B cell (primary cell): Measurements from ENCODE around the gene XRCC3. TPM values are rescaled to one million over a fixed set of nuclear protein-coding genes. Genes with fewer than 3 reads are reported as not detected.

Experiments
- ATAC-seq: fragments of 200-7000 bp; cut with Tn5 transposase; one replicate; pipeline ENCODE4 v1.10.0; 2021; ENCODE audit warnings: low read depth, mild to moderate bottlenecking, moderate number of reproducible peaks, moderate library complexity
- CTCF ChIA-PET: fragments of 350-600 bp; sonication (Branson Sonifier 250); formaldehyde crosslinking; loops from one replicate; lab custom pipeline; 2021; ENCODE audit warnings: antibody characterized with exemption, inconsistent platforms; lab: Charles Lee
- POLR2A ChIA-PET: fragments of 350-600 bp; sonication (Branson Sonifier 250); formaldehyde crosslinking; loops from one replicate; lab custom pipeline; 2021; ENCODE audit warnings: antibody characterized with exemption; lab: Charles Lee
- DNase-seq: peaks from one replicate; pipeline ENCODE4 v3.0.0; 2013
- H2AFZ ChIP-seq: 2 replicates; pipeline ENCODE4 v1.6.1; 2012; ENCODE audit warnings: mild to moderate bottlenecking, low read depth, low read length; ENCODE audit not compliant: insufficient read depth, poor library complexity, severe bottlenecking
- H3K27ac ChIP-seq, 2 donors: 1 replicate in 1 of 2; 2 replicates in 1 of 2; pipeline ENCODE4 v1.5.1; 2012 to 2013; ENCODE audit warnings: low read length in 2 of 2, mild to moderate bottlenecking in 2 of 2, moderate library complexity in 1 of 2
- H3K27me3 ChIP-seq, 4 experiments: fragments of 200-600 bp in 1 of 4; sonication (generic) in 1 of 4; replicated peaks in 1 of 4; 1 replicate in 2 of 4; 2 replicates in 2 of 4; pipeline versions ENCODE4 v1.6.1 to v1.7.0; 2013 to 2016; ENCODE audit warnings: low read length in 3 of 4, mild to moderate bottlenecking in 2 of 4, mixed read lengths in 1 of 4, moderate library complexity in 1 of 4; ENCODE audit not compliant: insufficient read depth in 4 of 4, control insufficient read depth in 3 of 4; ENCODE audit errors: control extremely low read depth in 1 of 4
- H3K36me3 ChIP-seq, 2 experiments: replicated peaks in 1 of 2; 1 replicate in 1 of 2; 2 replicates in 1 of 2; pipeline versions ENCODE4 v1.6.1 to v1.7.1; 2013; ENCODE audit warnings: low read length in 1 of 2; ENCODE audit not compliant: insufficient read depth in 2 of 2, control insufficient read depth in 1 of 2; ENCODE audit errors: control extremely low read depth in 1 of 2, extremely low read depth in 1 of 2
- H3K4me1 ChIP-seq, 2 donors: fragments of 200-600 bp in 1 of 2; sonication (generic) in 1 of 2; 1 replicate in 1 of 2; 2 replicates in 1 of 2; pipeline versions ENCODE4 v1.5.1 to v1.6.1; 2013 to 2017; ENCODE audit warnings: low read length in 2 of 2; ENCODE audit not compliant: control insufficient read depth in 2 of 2, insufficient read depth in 2 of 2
- H3K4me2 ChIP-seq: replicated peaks from 2 replicates; pipeline ENCODE3; 2012; ENCODE audit warnings: mild to moderate bottlenecking, low read depth, low read length; ENCODE audit not compliant: poor library complexity, severe bottlenecking
- H3K4me3 ChIP-seq, 5 experiments: fragments of 200-600 bp in 1 of 5; sonication (generic) in 1 of 5; 1 replicate in 3 of 5; 2 replicates in 2 of 5; pipeline versions ENCODE4 v1.5.1 to v1.7.0; 2011 to 2016; ENCODE audit warnings: low read length in 4 of 5, mild to moderate bottlenecking in 4 of 5, low read depth in 2 of 5, control low read depth in 1 of 5, moderate library complexity in 1 of 5; ENCODE audit not compliant: insufficient read depth in 1 of 5; ENCODE audit errors: control extremely low read depth in 1 of 5, extremely low read depth in 1 of 5
- H3K79me2 ChIP-seq: fragments of 200-600 bp; sonication (generic); one replicate; pipeline ENCODE4 v1.6.0; 2016; ENCODE audit warnings: low read length; ENCODE audit not compliant: control insufficient read depth, insufficient read depth
- H3K9ac ChIP-seq: fragments of 200-600 bp; sonication (generic); 2 replicates; pipeline ENCODE4 v1.6.1; 2017; ENCODE audit warnings: mild to moderate bottlenecking, low read length, moderate library complexity
- H3K9me3 ChIP-seq, 3 donors: one replicate each; pipeline versions ENCODE4 v1.6.1 to v1.7.1; 2013; ENCODE audit warnings: low read length in 2 of 3; ENCODE audit not compliant: control insufficient read depth in 2 of 3, insufficient read depth in 1 of 3; ENCODE audit errors: control extremely low read depth in 1 of 3
- H4K20me1 ChIP-seq: 2 replicates; pipeline ENCODE4 v1.6.0; 2012; ENCODE audit warnings: mild to moderate bottlenecking, low read length; ENCODE audit not compliant: insufficient read depth, control insufficient read depth, poor library complexity, severe bottlenecking
- H3K27ac Mint-ChIP-seq: one replicate; pipeline ENCODE4 v1.8.0; 2021; ENCODE audit warnings: mixed read lengths
- H3K27me3 Mint-ChIP-seq: one replicate; pipeline ENCODE4 v1.8.0; 2021; ENCODE audit warnings: mixed read lengths
- H3K4me1 Mint-ChIP-seq: one replicate; pipeline ENCODE4 v1.8.0; 2021; ENCODE audit warnings: mixed read lengths
- H3K4me3 Mint-ChIP-seq: one replicate; pipeline ENCODE4 v1.8.0; 2021; ENCODE audit warnings: mixed read lengths
- H3K9me3 Mint-ChIP-seq: one replicate; pipeline ENCODE4 v1.8.0; 2022; ENCODE audit warnings: mixed read lengths; ENCODE audit not compliant: insufficient read depth
- EZH2 ChIP-seq: IDR thresholded peaks from 2 replicates; pipeline ENCODE4 v1.6.1; 2012; ENCODE audit warnings: borderline replicate concordance, low read depth, mild to moderate bottlenecking, moderate library complexity, low read length; ENCODE audit not compliant: insufficient read depth, poor library complexity, severe bottlenecking
- WGBS: methylation state at CpG from one replicate; pipeline ENCODE4 v1.1.5; 2013; ENCODE audit warnings: missing lambda C conversion rate; ENCODE audit not compliant: insufficient coverage; 5-methylcytosine and 5-hydroxymethylcytosine counted together
- intact Hi-C: fragments of 100-400 bp; cut with micrococcal nuclease; formaldehyde crosslinking; loops from one replicate; pipeline ENCODE4 v1.10.0; 2022
- polyA plus RNA-seq: library from polyadenylated mRNA; depleted of rRNA; stranded (reverse); fragments of >200 nt; gene quantifications from 2 replicates; pipeline ENCODE4 v1.2.3, GENCODE V29; 2012
- total RNA-seq, 2 donors: library from RNA; stranded (reverse); fragments of 120-200 nt in 1 of 2; gene quantifications; 1 replicate in 1 of 2; 2 replicates in 1 of 2; pipeline versions ENCODE4 v1.2.3 to v1.2.4, GENCODE V29; 2013 to 2022
- TF ChIP-seq, protein P1 (sequence below): fragments of 200-600 bp; IDR thresholded peaks from one replicate; pipeline ENCODE4 v1.8.0; 2022; ENCODE audit warnings: antibody characterized with exemption, mild to moderate bottlenecking

XRCC3 gene
- total and polyA plus RNA-seq, 2 donors (not counting 1 experiment from before 2014, with no cell fraction given), result 18.0 to 19.7 TPM

DNA sequence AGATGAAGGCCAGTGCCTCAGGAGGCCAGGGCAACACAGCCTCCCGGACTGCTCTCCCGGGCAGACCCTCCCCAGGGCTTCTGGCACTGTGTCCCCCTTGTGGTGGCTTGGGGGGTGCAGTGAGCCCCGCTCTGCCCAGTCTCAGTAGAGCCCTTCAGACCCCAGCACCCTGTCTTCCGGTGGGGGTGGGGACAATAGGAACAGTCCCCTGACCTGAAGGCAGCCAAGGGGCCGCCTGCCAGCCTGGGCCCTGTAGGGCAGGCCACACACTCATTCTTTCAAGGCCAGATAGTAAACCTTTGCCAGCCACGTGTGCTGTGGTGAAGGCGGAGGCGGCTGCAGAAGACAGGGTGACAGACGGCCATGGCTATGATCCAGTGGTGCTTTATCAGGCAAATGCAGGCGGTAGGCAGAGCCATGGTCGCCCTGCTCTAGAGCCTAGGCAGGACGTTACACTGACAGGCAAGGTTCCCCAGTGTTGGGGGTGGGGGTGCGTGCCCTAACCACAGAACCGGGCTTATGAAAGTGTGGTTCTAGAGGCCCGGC is 15.3 kb upstream of the XRCC3 start:
- DNase-seq, result no peak
- Mint-ChIP-seq H3K4me3 (no peak overlapping the region), H3K27me3 (no peaks in the 10 kb centered on the region), H3K4me1 (no peaks in the 10 kb centered on the region), H3K27ac (no peak overlapping the region), H3K9me3 (no peaks in the 10 kb centered on the region)
- H3K9ac ChIP-seq, result no peak overlapping the region
- H3K36me3 ChIP-seq, result peaks cover 0 to 13% of the 10 kb centered on the region in 2 experiments
- no peak overlapping the region for H2AFZ ChIP-seq
- H3K4me3 ChIP-seq, result no peak overlapping the region
- no peaks in the 10 kb centered on the region for H3K4me1 ChIP-seq
- intact Hi-C loops, result no loop called here
- TF ChIP-seq, protein P1, sequence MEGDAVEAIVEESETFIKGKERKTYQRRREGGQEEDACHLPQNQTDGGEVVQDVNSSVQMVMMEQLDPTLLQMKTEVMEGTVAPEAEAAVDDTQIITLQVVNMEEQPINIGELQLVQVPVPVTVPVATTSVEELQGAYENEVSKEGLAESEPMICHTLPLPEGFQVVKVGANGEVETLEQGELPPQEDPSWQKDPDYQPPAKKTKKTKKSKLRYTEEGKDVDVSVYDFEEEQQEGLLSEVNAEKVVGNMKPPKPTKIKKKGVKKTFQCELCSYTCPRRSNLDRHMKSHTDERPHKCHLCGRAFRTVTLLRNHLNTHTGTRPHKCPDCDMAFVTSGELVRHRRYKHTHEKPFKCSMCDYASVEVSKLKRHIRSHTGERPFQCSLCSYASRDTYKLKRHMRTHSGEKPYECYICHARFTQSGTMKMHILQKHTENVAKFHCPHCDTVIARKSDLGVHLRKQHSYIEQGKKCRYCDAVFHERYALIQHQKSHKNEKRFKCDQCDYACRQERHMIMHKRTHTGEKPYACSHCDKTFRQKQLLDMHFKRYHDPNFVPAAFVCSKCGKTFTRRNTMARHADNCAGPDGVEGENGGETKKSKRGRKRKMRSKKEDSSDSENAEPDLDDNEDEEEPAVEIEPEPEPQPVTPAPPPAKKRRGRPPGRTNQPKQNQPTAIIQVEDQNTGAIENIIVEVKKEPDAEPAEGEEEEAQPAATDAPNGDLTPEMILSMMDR, result no peak
- TF ChIP-seq EZH2, result no peak
- WGBS, result 86% methylated on average over 13 of the region's 15 CpGs
- no peaks in the 10 kb centered on the region for H3K79me2 ChIP-seq
- H4K20me1 ChIP-seq, result no peaks in the 10 kb centered on the region
- H3K9me3 ChIP-seq, result no peaks in the 10 kb centered on the region
- no peak for ATAC-seq
- CTCF ChIA-PET, result no interaction called here
- no peaks in the 10 kb centered on the region for H3K27me3 ChIP-seq
- H3K4me2 ChIP-seq, result no peak overlapping the region
- no peak overlapping the region for H3K27ac ChIP-seq
- POLR2A ChIA-PET, result no interaction called here

DNA sequence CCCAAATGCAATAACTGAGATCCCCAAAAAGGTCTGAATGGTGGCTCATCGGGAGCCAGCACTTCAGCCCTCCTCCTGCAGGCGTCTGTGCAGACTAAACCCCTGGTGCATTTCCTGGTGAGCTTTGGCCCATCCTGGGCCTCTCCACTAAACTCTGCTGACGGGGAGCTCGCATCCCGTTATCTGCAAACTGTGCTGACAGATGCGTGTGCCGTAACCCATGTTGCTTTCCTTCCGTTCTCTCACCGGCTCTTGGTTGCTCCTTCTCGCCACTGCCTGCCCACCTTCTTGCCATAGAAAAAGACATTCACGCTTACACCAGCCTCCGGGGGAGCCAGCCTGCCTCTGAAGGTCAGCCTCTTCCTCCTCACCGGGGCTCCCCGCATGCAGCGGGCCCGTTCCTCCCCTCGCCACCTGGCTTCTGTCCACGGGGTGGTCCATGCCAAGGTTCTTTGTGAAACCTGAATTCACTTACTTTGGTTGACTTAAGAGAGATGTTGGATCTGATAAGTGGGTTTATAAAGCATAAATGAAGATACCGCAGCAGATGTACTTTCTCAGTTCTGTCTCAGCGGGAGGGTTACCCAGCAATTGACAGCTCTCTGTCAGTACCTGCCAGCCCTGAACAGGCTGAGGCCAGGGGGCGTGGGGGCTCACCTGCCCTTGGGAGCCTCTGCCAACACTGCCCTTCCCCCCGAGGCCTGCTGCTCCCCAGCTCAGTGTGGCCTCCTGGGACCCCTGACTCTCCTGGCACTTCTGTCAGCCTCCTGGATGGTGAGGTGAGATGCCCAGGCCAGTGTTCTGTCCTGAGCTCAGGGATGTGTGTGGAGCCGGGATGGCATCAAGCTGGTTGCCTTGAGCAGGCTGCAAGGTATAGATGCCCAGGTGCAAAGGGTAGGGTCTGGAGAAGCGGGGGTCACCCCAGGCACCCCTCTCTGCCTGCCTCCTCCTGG is 14.5 kb upstream of the XRCC3 start:
- Histone ChIP-seq H3K36me3 (peaks cover 0 to 13% of the 10 kb centered on the region in 2 experiments), H3K79me2 (peaks cover 2% of the 10 kb centered on the region), H3K4me3 (no peak overlapping the region), H4K20me1 (no peaks in the 10 kb centered on the region), H3K27ac (no peak overlapping the region), H2AFZ (no peak overlapping the region), H3K9ac (no peak overlapping the region), H3K27me3 (no peaks in the 10 kb centered on the region), H3K9me3 (no peaks in the 10 kb centered on the region), H3K4me2 (no peak overlapping the region), H3K4me1 (no peaks in the 10 kb centered on the region)
- Mint-ChIP-seq H3K4me1 (no peaks in the 10 kb centered on the region), H3K27me3 (no peaks in the 10 kb centered on the region), H3K4me3 (no peak overlapping the region), H3K27ac (no peak overlapping the region), H3K9me3 (no peaks in the 10 kb centered on the region)
- TF ChIP-seq EZH2, result no peak
- TF ChIP-seq, protein P1, result no peak
- ChIA-PET CTCF (no interaction called here), POLR2A (no interaction called here)
- DNase-seq (no peak), ATAC-seq (no peak)
- 94% methylated on average over 24 of the region's 24 CpGs for WGBS
- intact Hi-C loops, result no loop called here
